ENCODE data around the gene PDYN. TPM values are rescaled to one million over a fixed set of nuclear protein-coding genes. Genes with fewer than 3 reads are reported as not detected.

The PDYN gene
- total RNA-seq, 1 donor from 2014 or later: 0.19 TPM

GRCh38 chr20:1946442-1946761 is 47.5 kb downstream of the PDYN start:
- Mint-ChIP-seq H3K9me3 (no peaks in the 10 kb centered on the region), H3K36me3 (no peaks in the 10 kb centered on the region), H3K27me3 (peaks cover 71% of the 10 kb centered on the region), H3K4me3 (peak overlapping the region; percentile 75), H3K4me1 (ENCODE audit: unreplicated experiment) (peaks cover 39% of the 10 kb centered on the region), H3K27ac (peak overlapping the region; percentile 30)
- no peak for TF ChIP-seq CTCF (conservative IDR thresholded peaks at IDR 0.05)
- DNase-seq (ENCODE audit: extremely low spot score, unreplicated experiment): no peak

GRCh38 chr20:1945660-1946059 is 48.2 kb downstream of the PDYN start:
- H3K36me3 Mint-ChIP-seq: no peaks in the 10 kb centered on the region

GRCh38 chr20:1945134-1945618 is 48.7 kb downstream of the PDYN start:
- DNase-seq (ENCODE audit: extremely low spot score, unreplicated experiment): no peak
- Mint-ChIP-seq H3K9me3 (no peaks in the 10 kb centered on the region), H3K4me1 (ENCODE audit: unreplicated experiment) (peaks cover 32% of the 10 kb centered on the region), H3K4me3 (no peak overlapping the region), H3K27me3 (peaks cover 64% of the 10 kb centered on the region), H3K36me3 (no peaks in the 10 kb centered on the region), H3K27ac (no peak overlapping the region)
- TF ChIP-seq CTCF (conservative IDR thresholded peaks at IDR 0.05): no peak

More at GRCh38 chr20:1945660-1946059, 48.2 kb downstream of the PDYN start:
- H3K27ac Mint-ChIP-seq: no peak overlapping the region
- no peaks in the 10 kb centered on the region for H3K9me3 Mint-ChIP-seq
- no peak overlapping the region for H3K4me3 Mint-ChIP-seq
- peaks cover 34% of the 10 kb centered on the region for H3K4me1 Mint-ChIP-seq (ENCODE audit: unreplicated experiment)
- H3K27me3 Mint-ChIP-seq: peaks cover 67% of the 10 kb centered on the region
- DNase-seq (ENCODE audit: extremely low spot score, unreplicated experiment): no peak
- TF ChIP-seq CTCF (conservative IDR thresholded peaks at IDR 0.05): no peak

- Mint-ChIP-seq H3K27ac (no peak overlapping the region), H3K9me3 (no peaks in the 10 kb centered on the region)
- no peak for TF ChIP-seq CTCF (conservative IDR thresholded peaks at IDR 0.05)
Observed at GRCh38 chr20:1944345-1945091, 49.3 kb downstream of the PDYN start.

GRCh38 chr20:1943275-1944002 is 50.4 kb downstream of the PDYN start:
- no peak overlapping the region for H3K27ac Mint-ChIP-seq
- H3K27me3 Mint-ChIP-seq: peaks cover 47% of the 10 kb centered on the region
- TF ChIP-seq CTCF (conservative IDR thresholded peaks at IDR 0.05): no peak
- H3K4me3 Mint-ChIP-seq: peak overlapping the region; percentile 10
- H3K9me3 Mint-ChIP-seq: no peaks in the 10 kb centered on the region
- H3K4me1 Mint-ChIP-seq (ENCODE audit: unreplicated experiment): peaks cover 15% of the 10 kb centered on the region
- no peaks in the 10 kb centered on the region for H3K36me3 Mint-ChIP-seq
- no peak for DNase-seq (ENCODE audit: extremely low spot score, unreplicated experiment)

More at GRCh38 chr20:1944345-1945091, 49.3 kb downstream of the PDYN start:
- Mint-ChIP-seq H3K4me3 (no peak overlapping the region), H3K4me1 (ENCODE audit: unreplicated experiment) (peaks cover 26% of the 10 kb centered on the region), H3K36me3 (no peaks in the 10 kb centered on the region), H3K27me3 (peaks cover 57% of the 10 kb centered on the region)
- DNase-seq (ENCODE audit: extremely low spot score, unreplicated experiment): no peak
